Gastroesophageal sphincter (tissue), 4 donors: ENCODE results near the gene ZNF146. TPM values are rescaled to one million over a fixed set of nuclear protein-coding genes. Genes with fewer than 3 reads are reported as not detected.
A peak's percentile ranks its signal among the peaks of the same experiment; 100 is the strongest.
"Not testable (repeated sequence)": the region's sequence is repeated elsewhere in the genome, so short reads cannot be mapped to it uniquely, and the experiment has no call there.

Experiments
- ATAC-seq: fragments of 150-250 bp; one replicate; pipeline ENCODE4 v1.9.1; 2016; ENCODE audit warnings: mild to moderate bottlenecking, moderate library complexity
- H3K27ac ChIP-seq, 4 donors: fragments of 200-600 bp; sonication (generic) in 3 of 4; 1 replicate in 3 of 4; 2 replicates in 1 of 4; pipeline ENCODE4 v1.5.1; 2016 to 2019
- H3K27me3 ChIP-seq: fragments of 200-600 bp; sonication (generic); one replicate; pipeline ENCODE4 v1.5.1; 2019
- H3K36me3 ChIP-seq, 2 donors: fragments of 200-600 bp; sonication (generic); one replicate each; pipeline ENCODE4 v1.5.1; 2019; ENCODE audit warnings: control low read depth in 1 of 2
- H3K4me1 ChIP-seq, 3 donors: fragments of 200-600 bp; sonication (generic); 1 replicate in 2 of 3; 2 replicates in 1 of 3; pipeline ENCODE4 v1.5.1; 2016 to 2019; ENCODE audit warnings: control low read depth in 2 of 3
- H3K4me3 ChIP-seq, 2 donors: fragments of 200-600 bp; sonication (generic); one replicate each; pipeline ENCODE4 v1.5.1; 2019; ENCODE audit warnings: mild to moderate bottlenecking in 1 of 2, moderate library complexity in 1 of 2
- H3K9me3 ChIP-seq, 3 donors: fragments of 200-600 bp; sonication (generic); one replicate each; pipeline ENCODE4 v1.5.1; 2017 to 2019; ENCODE audit warnings: control low read depth in 2 of 3
- EP300 ChIP-seq: sonication (generic); formaldehyde crosslinking; IDR thresholded peaks from one replicate; pipeline ENCODE4 v1.6.1; 2017; ENCODE audit warnings: antibody characterized with exemption, mild to moderate bottlenecking
- POLR2A ChIP-seq, 2 donors: fragments of 450-650 bp; IDR thresholded peaks; one replicate each; pipeline ENCODE4 v1.6.1; 2017; ENCODE audit warnings: antibody characterized with exemption in 2 of 2, mild to moderate bottlenecking in 2 of 2, moderate library complexity in 1 of 2
- POLR2AphosphoS5 ChIP-seq: sonication (generic); formaldehyde crosslinking; IDR thresholded peaks from one replicate; pipeline ENCODE4 v1.6.1; 2017; ENCODE audit warnings: antibody characterized with exemption
- WGBS, 2 donors: methylation state at CpG; one replicate each; pipeline ENCODE4 v1.1.5; 2018; ENCODE audit warnings: low coverage in 1 of 2; 5-methylcytosine and 5-hydroxymethylcytosine counted together
- total RNA-seq, 4 donors: library from RNA; depleted of rRNA; stranded (reverse); fragments of >200 nt; gene quantifications; one replicate each; pipeline ENCODE4 v1.1.0, GENCODE V29; 2016
- TF ChIP-seq, protein P1 (sequence below), 4 experiments: fragments of 200-600 bp in 2 of 4; fragments of 450-650 bp in 2 of 4; sonication (generic) in 1 of 4; IDR thresholded peaks; one replicate each; pipeline ENCODE4 v1.5.1; 2017 to 2019; ENCODE audit warnings: antibody characterized with exemption in 4 of 4, mild to moderate bottlenecking in 2 of 4, moderate library complexity in 2 of 4

Gene ZNF146
- total RNA-seq, 4 donors from 2014 or later = 57.9 to 98.2 (median 75.2) TPM

- WGBS, 2 donors = 1% methylated on average over 25 to 27 of the region's 27 CpGs
- no peak for ATAC-seq
Observed at GRCh38 chr19:36215276-36216123, 594 bp downstream of the ZNF146 start.

GRCh38 chr19:36221474-36221873, 6.6 kb downstream of the ZNF146 start:
- Histone ChIP-seq H3K4me1 (peaks cover 0 to 85% (median 18%) of the 10 kb centered on the region in 3 donors), H3K27me3 (no peaks in the 10 kb centered on the region), H3K4me3 (no peak overlapping the region), H3K9me3 (no peaks in the 10 kb centered on the region), H3K27ac (no peak overlapping the region), H3K36me3 (peaks cover 0 to 48% of the 10 kb centered on the region in 2 donors)
- 89 to 100% methylated on average over 3 to 4 of the region's 4 CpGs for WGBS, 2 donors
- ATAC-seq = no peak
- TF ChIP-seq POLR2A (IDR thresholded peaks at IDR 0.05) = no peak
- no peak for TF ChIP-seq EP300

More at GRCh38 chr19:36215276-36216123, 594 bp downstream of the ZNF146 start:
- TF ChIP-seq, protein P1, sequence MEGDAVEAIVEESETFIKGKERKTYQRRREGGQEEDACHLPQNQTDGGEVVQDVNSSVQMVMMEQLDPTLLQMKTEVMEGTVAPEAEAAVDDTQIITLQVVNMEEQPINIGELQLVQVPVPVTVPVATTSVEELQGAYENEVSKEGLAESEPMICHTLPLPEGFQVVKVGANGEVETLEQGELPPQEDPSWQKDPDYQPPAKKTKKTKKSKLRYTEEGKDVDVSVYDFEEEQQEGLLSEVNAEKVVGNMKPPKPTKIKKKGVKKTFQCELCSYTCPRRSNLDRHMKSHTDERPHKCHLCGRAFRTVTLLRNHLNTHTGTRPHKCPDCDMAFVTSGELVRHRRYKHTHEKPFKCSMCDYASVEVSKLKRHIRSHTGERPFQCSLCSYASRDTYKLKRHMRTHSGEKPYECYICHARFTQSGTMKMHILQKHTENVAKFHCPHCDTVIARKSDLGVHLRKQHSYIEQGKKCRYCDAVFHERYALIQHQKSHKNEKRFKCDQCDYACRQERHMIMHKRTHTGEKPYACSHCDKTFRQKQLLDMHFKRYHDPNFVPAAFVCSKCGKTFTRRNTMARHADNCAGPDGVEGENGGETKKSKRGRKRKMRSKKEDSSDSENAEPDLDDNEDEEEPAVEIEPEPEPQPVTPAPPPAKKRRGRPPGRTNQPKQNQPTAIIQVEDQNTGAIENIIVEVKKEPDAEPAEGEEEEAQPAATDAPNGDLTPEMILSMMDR (IDR thresholded peaks at IDR 0.05) = no peak
- TF ChIP-seq EP300 (no peak), POLR2AphosphoS5 (no peak), POLR2A (IDR thresholded peaks at IDR 0.05) (no peak)
- H3K9me3 ChIP-seq = no peaks in the 10 kb centered on the region
- no peaks in the 10 kb centered on the region for H3K27me3 ChIP-seq
- H3K4me3 ChIP-seq = peak overlapping the region; percentile 69 to 89
- peak overlapping the region; percentile 80 to 96 (median 92) for H3K27ac ChIP-seq
- peaks cover 0 to 10% of the 10 kb centered on the region in 2 donors for H3K36me3 ChIP-seq
- H3K4me1 ChIP-seq = peaks cover 0 to 63% (median 14%) of the 10 kb centered on the region in 3 donors

DNA sequence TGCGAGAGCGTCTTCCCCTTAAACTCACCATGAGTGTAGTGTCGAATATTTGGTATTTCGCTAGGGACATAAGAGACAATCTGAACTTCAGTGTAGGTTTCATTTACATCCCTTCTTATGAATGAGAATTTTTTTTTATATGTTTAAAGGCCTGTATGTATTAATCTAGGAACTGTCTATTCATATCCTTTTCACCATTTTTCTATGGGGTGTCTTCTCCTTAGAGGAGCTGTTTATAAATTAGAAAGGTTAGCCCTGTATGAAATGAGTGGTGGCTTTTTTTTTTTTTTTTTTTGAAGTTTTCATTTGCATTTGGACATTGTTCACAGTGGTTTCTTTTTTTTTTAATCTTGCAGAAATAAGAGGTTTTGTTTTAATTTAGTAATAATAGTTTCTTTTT, 7.6 kb downstream of the ZNF146 start:
- no peak for TF ChIP-seq POLR2AphosphoS5
- no peak for TF ChIP-seq EP300
- TF ChIP-seq, protein P1 (IDR thresholded peaks at IDR 0.05) = no peak
- no peak for TF ChIP-seq POLR2A (IDR thresholded peaks at IDR 0.05)
- Histone ChIP-seq H3K9me3 (no peaks in the 10 kb centered on the region), H3K27me3 (no peaks in the 10 kb centered on the region), H3K27ac (no peak overlapping the region), H3K4me3 (no peak overlapping the region), H3K4me1 (peaks cover 0 to 82% (median 15%) of the 10 kb centered on the region in 3 donors), H3K36me3 (peaks cover 0 to 57% of the 10 kb centered on the region in 2 donors)
- ATAC-seq = no peak
- WGBS, 2 donors = 96% methylated on average over 4 of the region's 4 CpGs

- Histone ChIP-seq H3K4me3 (no peak overlapping the region), H3K27me3 (no peaks in the 10 kb centered on the region), H3K27ac (peak overlapping the region in 2 of 4 donors; percentile 26 to 36), H3K36me3 (peaks cover 0 to 76% of the 10 kb centered on the region in 2 donors), H3K4me1 (peaks cover 0 to 55% (median 15%) of the 10 kb centered on the region in 3 donors), H3K9me3 (no peaks in the 10 kb centered on the region)
- ATAC-seq = no peak
- TF ChIP-seq, protein P1 (IDR thresholded peaks at IDR 0.05) = no peak
- no peak for TF ChIP-seq POLR2A (IDR thresholded peaks at IDR 0.05)
- TF ChIP-seq EP300 = no peak
- no peak for TF ChIP-seq POLR2AphosphoS5
- 22 to 35% methylated on average over 4 to 5 of the region's 5 CpGs for WGBS, 2 donors
Observed at GRCh38 chr19:36225219-36225892, 10.4 kb downstream of the ZNF146 start.

GRCh38 chr19:36233626-36234025, 18.7 kb downstream of the ZNF146 start:
- Histone ChIP-seq H3K36me3 (peaks cover 8 to 99% of the 10 kb centered on the region in 2 donors), H3K9me3 (peaks cover 0 to 21% (median 2%) of the 10 kb centered on the region in 3 donors)
- not testable (repeated sequence) for ATAC-seq, H3K27me3 ChIP-seq, H3K27ac ChIP-seq, H3K4me1 ChIP-seq, H3K4me3 ChIP-seq
- WGBS, 2 donors = 55 to 89% methylated on average over 2 of the region's 7 CpGs
